ENCODE results near the gene ST8SIA6.

Gene ST8SIA6

GRCh38 chr10:17383801-17384555, 70.4 kb downstream of the ST8SIA6 start:
- DNase-seq: no peak

DNA sequence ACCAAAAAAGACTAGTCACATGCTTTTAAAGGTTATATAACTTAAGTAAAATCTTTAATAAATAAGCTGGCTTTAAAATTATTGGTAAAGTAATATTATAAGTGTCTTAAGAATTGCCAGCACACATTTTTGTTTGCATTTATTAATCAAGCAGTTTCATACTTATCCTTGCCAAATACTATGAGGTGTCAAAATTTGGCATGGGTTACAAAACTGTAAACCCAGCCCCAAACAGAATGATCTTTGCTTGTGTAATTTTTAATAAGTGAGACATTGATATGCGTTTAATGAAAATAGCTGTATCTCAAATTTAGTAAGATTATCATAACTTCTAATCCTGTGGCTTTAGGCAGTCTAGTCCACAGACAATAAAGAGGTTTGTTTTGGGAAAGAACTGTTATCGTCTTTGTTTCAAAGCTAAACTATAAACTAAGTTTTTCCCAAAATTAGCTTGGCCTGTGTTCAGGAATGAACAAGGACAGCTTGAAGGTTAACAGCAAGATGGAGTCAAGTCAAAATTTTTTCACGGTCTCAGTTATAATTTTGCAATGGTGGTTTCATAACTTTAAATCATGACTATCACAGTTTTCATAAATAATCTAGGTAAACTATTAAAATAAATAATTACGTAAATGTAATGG, 72.8 kb downstream of the ST8SIA6 start:
- DNase-seq: no peak

DNA sequence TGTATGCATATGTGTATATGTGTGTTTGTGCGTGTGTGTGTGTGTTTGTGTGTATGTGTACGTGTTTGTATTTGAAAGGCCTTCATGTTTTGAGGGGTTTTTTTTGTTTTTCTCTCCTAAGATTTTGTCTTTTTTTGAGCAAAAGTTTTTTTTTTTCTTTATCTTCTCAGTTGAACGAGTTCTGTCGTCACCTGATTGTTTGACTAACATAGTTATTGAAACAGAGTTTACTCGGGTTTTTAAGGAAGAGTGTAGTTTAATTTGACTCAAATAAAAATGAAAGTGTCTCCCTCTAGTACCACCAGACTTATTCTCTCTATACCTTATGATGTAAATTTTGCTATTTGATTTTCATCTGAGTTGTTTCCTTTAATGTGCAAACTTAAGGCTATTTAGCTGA, 73.5 kb downstream of the ST8SIA6 start:
- no peak for DNase-seq

- DNase-seq: no peak
Measured at GRCh38 chr10:17380016-17380415, 74.4 kb downstream of the ST8SIA6 start.

GRCh38 chr10:17379151-17379690, 75.2 kb downstream of the ST8SIA6 start:
- DNase-seq: no peak

DNA sequence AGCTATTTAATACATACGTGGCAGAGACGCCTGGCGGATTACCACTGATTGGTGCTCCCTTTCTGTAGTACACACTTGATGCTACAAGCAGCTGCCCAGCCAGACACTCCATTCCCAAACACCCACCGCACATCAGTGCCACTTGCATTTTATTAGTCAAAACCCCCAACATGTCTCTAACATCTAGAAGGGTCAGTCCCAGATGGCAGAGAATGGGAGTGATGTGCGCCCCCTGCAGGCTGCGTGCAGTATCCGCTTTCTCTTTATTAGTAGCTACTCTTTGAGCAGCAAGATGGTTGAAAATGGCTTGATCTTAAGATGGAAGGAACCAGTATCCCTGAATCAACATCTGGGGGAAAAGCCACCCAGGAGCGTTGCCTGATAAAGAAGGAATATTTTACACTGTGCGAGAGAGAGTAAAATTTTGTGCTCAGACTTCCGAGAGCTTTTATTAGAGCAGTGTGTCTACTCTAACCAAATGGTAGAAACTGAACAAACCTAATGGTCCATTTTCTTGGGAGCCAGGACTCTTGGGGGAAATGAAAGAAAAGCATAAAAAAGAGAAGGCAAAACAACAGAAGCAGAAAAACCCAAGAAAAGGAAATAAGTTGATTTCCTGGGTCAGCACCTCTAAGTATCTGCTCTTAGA, 78.3 kb downstream of the ST8SIA6 start:
- DNase-seq: no peak

DNA sequence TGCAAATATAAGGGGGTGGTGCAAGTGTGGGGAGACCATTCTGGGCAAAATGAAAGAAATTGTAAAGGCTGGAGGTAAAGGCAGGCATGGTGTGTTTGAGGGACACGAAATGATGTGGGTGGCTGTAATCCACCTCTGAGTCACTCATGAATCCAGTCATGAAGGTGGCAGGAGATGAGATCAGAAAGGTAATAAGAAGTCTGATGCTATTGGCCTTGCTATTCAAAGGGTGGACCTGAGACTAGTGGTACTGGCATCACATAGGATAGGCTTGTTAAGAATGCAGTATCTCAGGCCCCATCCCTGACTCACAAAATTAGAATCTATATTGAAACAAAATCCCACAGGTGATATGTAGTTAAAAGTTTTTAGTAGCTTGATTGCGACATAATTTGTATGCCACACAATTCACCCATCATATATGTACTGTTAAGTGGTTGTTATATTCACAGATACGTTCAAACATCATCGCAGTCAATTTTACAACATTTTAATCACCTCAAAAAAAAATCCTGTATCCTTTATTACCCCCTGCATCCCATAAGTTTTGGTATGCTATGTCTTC, 85.6 kb downstream of the ST8SIA6 start:
- DNase-seq: no peak

DNA sequence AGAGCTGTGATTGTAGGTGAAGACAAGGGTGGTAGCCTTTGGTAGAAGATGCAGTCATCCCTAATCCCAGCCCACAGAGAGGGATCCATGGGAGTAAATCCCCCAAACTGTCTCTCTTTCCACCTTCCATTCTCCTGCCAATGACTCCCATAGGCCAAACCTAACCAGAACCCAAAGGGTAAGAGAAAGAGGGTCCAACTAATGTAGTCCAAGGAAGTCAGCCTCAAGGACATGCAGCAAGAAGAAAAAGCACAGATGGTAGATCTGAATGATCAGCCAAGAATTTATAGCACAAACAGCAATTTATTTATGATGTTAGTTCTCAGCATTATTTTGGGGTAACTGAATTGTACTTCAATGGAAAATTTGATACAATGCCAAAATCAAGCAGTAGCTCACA, 87.7 kb downstream of the ST8SIA6 start:
- DNase-seq: no peak

GRCh38 chr10:17365402-17365801, 89.0 kb downstream of the ST8SIA6 start:
- DNase-seq: no peak

DNA sequence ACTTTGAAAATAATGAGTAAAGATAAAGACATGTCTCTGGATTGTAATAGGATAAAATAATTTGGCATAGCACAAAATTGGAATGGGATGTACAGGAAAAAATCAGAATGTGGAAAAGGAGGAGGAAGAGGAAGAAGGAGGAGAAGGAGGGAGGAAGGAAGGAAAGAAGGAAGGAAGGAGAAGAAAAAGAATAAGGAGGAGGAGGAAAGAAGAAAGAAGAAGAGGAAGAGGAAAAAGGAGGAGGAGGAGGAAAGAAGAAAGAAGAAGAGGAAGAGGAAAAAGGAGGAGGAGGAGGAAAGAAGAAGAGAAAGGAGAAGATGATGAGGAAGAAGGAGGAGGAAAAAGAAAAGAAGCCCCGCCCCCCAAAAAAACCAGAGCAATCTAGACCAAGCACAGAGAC, 95.9 kb downstream of the ST8SIA6 start:
- DNase-seq: no peak

DNA sequence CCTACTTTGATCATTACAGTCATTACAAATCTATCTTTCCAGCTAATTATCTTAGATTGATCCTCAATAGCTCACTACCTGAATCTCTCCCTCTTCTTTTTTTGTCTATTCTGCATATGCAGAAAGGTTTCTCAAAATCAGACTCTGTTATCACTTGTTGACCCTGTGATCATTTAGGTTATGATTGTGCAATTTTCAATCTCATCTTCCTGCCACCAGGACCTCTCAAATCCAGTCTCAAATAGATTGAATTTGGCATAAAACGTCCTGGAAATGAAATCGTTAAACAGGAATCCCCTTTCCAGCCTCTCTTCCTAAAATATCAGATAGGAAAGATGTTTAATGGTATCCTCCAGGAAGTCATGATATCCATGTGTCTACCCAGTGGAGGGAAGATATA, 96.6 kb downstream of the ST8SIA6 start:
- no peak for DNase-seq

GRCh38 chr10:17356820-17357219, 97.6 kb downstream of the ST8SIA6 start:
- no peak for DNase-seq

- DNase-seq: no peak
Measured at GRCh38 chr10:17354781-17355180, 99.6 kb downstream of the ST8SIA6 start.

DNA sequence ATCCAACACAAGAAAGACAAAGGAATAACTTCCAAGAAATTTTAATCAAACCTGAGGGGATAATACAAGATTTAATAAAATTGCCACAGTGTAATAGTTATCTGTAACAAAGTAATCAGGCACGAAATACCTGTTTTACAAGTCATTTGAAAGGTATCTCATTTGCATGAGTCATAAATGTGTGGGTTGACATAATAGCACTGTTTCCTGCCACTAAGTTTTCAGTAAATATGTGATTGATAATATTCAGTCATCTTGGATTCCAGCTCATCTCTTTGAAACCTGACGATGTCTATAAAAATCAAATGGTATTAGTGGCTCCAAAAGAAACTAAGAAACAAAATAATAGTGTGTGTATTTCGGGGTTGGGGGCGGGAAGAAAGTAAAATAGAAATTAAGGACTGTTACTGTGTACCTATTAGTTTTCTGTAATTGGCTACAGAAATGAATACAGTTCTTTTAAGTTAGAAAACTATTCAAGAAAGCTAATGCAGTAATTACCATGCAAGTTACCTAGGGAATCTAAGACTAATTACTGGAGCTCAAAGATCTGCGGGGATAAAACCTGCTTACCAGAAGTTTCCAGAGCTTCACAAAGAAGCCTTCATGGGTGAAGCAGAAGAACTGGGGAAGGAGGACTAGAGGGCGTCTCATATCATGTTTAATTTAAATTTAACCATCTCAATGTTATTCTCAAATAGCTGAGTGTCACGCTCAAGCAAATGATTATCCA, 100.7 kb downstream of the ST8SIA6 start:
- DNase-seq: no peak

GRCh38 chr10:17352583-17352982, 101.8 kb downstream of the ST8SIA6 start:
- no peak for DNase-seq

GRCh38 chr10:17351506-17351905, 102.9 kb downstream of the ST8SIA6 start:
- no peak for DNase-seq

DNA sequence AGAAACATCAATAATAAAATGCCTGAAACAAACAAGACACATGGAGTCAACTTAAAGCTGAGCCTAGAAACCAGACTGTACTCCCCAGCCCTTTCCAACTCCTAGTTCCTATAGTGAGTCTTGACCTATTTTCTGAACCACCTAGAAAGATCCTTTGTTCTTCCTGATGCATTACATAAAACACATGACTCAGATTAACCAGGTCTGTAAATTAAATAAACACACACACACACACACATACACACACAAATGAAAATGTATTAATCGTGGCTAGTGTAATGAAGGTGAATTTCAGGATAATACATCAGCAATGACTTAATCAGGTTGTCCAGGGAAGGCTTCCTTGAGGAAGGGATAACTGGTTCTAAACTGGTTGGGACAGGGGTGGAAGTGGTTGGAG, 104.7 kb downstream of the ST8SIA6 start:
- DNase-seq: no peak

DNA sequence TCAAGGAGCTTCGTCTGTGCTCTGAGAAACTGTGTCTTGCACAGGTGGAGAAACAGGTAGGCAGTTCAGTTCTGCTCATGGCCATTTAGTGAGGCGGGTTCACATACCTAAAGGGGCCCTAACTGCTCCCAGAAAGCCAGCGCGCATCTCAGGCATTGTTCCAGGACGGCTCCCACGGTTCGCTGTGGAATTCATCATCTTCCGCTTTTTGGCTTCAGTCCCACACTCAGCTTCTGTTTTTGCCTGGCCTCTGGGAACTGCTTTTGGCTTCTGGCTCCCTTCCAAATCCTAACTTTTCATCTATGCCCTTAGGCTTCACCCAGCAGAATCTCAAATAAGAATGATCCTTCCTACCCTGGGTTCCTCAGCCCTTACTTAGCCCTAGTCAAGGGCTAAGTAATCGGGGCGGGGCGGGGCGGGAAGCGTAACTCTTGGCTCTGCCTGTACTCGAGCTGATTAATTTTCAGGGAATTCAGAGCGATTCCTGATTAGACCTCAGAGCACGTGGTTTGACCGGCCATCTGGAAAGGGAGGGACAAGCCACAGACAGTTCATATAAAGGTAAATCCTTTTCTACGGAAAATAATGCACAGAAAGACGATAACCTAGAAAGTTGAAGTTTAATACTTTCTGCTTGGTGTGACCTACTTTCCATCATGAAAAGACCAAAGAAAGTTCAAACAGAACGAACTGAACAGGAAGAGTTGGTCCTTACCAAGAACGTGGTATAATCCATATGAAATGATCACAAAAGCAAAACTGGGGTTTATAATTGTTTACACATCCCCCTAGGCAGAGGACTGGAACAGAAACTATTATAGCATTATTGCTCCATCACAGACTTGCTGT, 105.7 kb downstream of the ST8SIA6 start:
- no peak for DNase-seq

GRCh38 chr10:17348011-17348500, 106.3 kb downstream of the ST8SIA6 start:
- DNase-seq: no peak

DNA sequence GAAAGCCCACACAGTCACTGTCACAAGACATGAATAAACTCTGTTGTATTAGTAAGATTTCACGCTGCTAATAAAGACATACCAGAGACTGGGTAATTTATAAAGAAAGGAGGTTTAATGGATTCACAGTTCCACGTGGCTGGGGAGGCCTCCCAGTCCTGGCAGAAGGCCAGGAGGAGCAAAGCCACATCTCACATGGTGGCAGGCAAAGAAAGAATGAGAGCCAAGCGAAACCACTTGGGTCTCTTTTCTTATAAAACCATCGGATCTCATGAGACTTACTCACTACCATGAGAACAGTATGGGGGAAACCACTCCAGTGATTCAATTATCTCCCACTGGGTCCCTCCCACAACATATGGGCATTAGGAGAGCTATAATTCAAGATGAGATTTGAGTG, 110.2 kb downstream of the ST8SIA6 start:
- DNase-seq: no peak

DNA sequence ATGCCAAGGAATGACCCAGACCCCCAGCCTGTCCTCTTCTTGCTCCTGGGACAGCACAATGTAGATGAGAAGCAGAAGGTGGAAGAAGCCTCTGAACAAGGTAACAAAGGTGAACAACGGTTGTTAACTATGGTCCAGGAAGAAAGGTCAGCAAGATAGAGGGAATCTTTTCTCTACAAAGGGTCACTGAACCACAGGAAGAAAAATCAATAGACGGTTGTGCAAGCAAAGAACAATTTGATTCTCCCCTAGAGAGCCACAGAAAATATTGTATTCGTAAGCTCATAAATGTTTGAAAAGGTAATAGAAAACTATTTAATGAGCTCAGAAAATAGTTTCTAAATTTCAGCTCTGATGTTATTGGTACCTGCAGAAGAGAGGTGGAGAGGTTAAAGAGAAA, 111.3 kb downstream of the ST8SIA6 start:
- DNase-seq: no peak

Data from DMS79 (cell line).